Ishikawa (cell line): Measurements from ENCODE around the gene SLC9B2.

Source experiments
- CEBPB ChIP-seq: IDR thresholded peaks from 2 replicates; pipeline ENCODE4 v1.6.1; 2012
- CREB1 ChIP-seq: IDR thresholded peaks from 2 replicates; pipeline ENCODE4 v1.6.1; 2012; ENCODE audit warnings: low read depth
- EGR1 ChIP-seq: IDR thresholded peaks from 2 replicates; pipeline ENCODE4 v1.6.1; 2012
- EP300 ChIP-seq: IDR thresholded peaks from 2 replicates; pipeline ENCODE4 v1.6.1; 2012; ENCODE audit warnings: borderline replicate concordance
- FOXM1 ChIP-seq: IDR thresholded peaks from 2 replicates; pipeline ENCODE4 v1.6.1; 2012; ENCODE audit warnings: low read depth, borderline replicate concordance
- MAX ChIP-seq: IDR thresholded peaks from 2 replicates; pipeline ENCODE4 v1.6.1; 2012
- NFIC ChIP-seq: IDR thresholded peaks from 2 replicates; pipeline ENCODE4 v1.6.1; 2012
- RAD21 ChIP-seq: IDR thresholded peaks from 2 replicates; pipeline ENCODE4 v1.6.1; 2012; ENCODE audit warnings: low read depth
- REST ChIP-seq: IDR thresholded peaks from 2 replicates; pipeline ENCODE4 v1.6.1; 2012; ENCODE audit warnings: low read depth, mild to moderate bottlenecking
- TAF1 ChIP-seq: IDR thresholded peaks from 2 replicates; pipeline ENCODE4 v1.6.1; 2012; ENCODE audit warnings: low read depth, mild to moderate bottlenecking
- TCF12 ChIP-seq: IDR thresholded peaks from 2 replicates; pipeline ENCODE4 v1.6.1; 2012; ENCODE audit warnings: low read depth
- TEAD4 ChIP-seq: IDR thresholded peaks from 2 replicates; pipeline ENCODE4 v1.6.1; 2012
- YY1 ChIP-seq: IDR thresholded peaks from 2 replicates; pipeline ENCODE4 v1.6.1; 2012; ENCODE audit warnings: low read depth
- ZBTB7A ChIP-seq: IDR thresholded peaks from 2 replicates; pipeline ENCODE4 v1.6.1; 2012; ENCODE audit warnings: low read depth
- TF ChIP-seq, protein P1 (sequence below): IDR thresholded peaks from 2 replicates; pipeline ENCODE4 v1.6.1; 2012

Gene SLC9B2

DNA sequence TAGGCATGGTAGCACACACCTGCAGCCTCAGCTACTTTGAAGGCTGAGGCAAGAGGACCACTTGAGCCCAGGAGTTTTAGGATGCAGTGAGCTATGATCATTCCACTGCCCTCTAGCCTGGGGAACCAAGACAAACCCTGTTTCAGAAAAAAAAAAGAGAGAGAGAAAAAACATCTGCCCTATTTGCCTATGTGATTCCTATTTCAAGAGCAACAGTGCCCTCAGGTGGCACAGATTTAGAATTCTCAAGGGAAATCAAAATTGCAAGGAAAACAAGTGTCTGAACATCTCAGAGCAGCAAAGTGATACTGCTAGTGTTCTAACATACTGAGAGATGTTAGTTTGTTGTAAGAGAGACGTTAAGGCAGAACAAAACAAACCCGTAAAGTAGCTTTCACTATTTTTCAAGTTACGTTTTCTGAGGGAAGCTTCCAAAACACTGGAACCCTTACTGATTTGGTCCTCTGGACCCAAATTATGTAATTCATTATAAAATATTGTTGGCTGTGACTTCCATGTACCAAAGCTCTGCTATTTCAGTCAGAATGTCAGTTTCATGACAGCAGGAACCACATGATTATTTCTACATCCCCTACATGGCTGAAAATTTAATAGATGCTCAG lies 15.2 kb upstream of the SLC9B2 start:
- TF ChIP-seq EP300 (no peak), RAD21 (peak; percentile 77), TCF12 (no peak), REST (no peak)

GRCh38 chr4:103089481-103089880 lies 12.9 kb upstream of the SLC9B2 start:
- TF ChIP-seq NFIC, result no peak
- no peak for TF ChIP-seq RAD21
- TF ChIP-seq REST, result no peak
- TF ChIP-seq FOXM1, result no peak
- TF ChIP-seq CEBPB, result no peak
- no peak for TF ChIP-seq TCF12
- TF ChIP-seq, protein P1, sequence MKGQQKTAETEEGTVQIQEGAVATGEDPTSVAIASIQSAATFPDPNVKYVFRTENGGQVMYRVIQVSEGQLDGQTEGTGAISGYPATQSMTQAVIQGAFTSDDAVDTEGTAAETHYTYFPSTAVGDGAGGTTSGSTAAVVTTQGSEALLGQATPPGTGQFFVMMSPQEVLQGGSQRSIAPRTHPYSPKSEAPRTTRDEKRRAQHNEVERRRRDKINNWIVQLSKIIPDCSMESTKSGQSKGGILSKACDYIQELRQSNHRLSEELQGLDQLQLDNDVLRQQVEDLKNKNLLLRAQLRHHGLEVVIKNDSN, result no peak
- TF ChIP-seq YY1, result no peak
- no peak for TF ChIP-seq EP300
- no peak for TF ChIP-seq EGR1
- no peak for TF ChIP-seq ZBTB7A
- TF ChIP-seq TEAD4, result no peak
- no peak for TF ChIP-seq TAF1
- TF ChIP-seq CREB1, result no peak
- TF ChIP-seq MAX, result no peak

DNA sequence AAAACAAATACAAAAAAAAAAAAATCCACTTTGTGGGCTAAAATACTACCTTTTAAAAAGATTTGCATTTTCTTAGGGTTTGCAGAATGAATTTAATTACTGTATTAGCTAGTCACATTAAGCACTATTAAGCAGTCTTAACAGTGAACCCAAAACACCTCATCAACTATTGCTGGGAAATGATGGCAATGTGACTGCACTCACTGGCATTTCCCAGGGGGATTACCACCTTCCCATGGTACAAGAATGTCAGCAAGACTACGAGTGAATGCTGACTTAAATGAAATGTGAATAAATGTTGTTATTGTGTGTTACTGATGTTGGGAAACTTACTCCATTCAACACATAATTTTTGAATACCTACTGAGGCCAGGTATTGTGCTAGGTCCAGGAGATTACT lies 10.0 kb upstream of the SLC9B2 start:
- TF ChIP-seq EP300 (no peak), NFIC (no peak), CEBPB (no peak), TAF1 (no peak), MAX (no peak), TEAD4 (no peak)

GRCh38 chr4:103085555-103086196 lies 9.1 kb upstream of the SLC9B2 start:
- TF ChIP-seq CREB1, result no peak
- no peak for TF ChIP-seq NFIC
- no peak for TF ChIP-seq FOXM1
- TF ChIP-seq TAF1, result no peak
- TF ChIP-seq REST, result no peak
- TF ChIP-seq EGR1, result no peak
- no peak for TF ChIP-seq RAD21
- TF ChIP-seq, protein P1, result no peak

GRCh38 chr4:103079621-103080020 lies 3.1 kb upstream of the SLC9B2 start:
- TF ChIP-seq TAF1 (no peak), EGR1 (no peak), FOXM1 (no peak), CREB1 (no peak), TCF12 (no peak), ZBTB7A (no peak), MAX (no peak), REST (no peak), YY1 (no peak), RAD21 (no peak), TEAD4 (no peak), CEBPB (no peak), EP300 (no peak), NFIC (no peak)
- TF ChIP-seq, protein P1, result no peak
